Naive thymus-derived CD8-positive, alpha-beta T cell (primary cell): Measurements from ENCODE around the gene PLA2G12A. TPM values are rescaled to one million over a fixed set of nuclear protein-coding genes. Genes with fewer than 3 reads are reported as not detected.

Experiments used
- ATAC-seq, 2 donors: fragments of 150-1000 bp; cut with Tn5 transposase in 1 of 2; sonication (Bioruptor Pico), chemical (Tn5 transposase) in 1 of 2; 1 replicate in 1 of 2; 2 replicates in 1 of 2; pipeline ENCODE4 v1.10.0; 2021; ENCODE audit warnings: mild to moderate bottlenecking in 2 of 2, moderate library complexity in 2 of 2
- POLR2A ChIA-PET: fragments of 350-600 bp; sonication (Branson Sonifier 250); formaldehyde crosslinking; loops from one replicate; lab custom pipeline; 2021; ENCODE audit warnings: antibody characterized with exemption; lab: Charles Lee
- DNase-seq, 10 donors: peaks; one replicate each; pipeline versions ENCODE4 v3.0.0 to v3.0.0-alpha.2; 2020 to 2022
- H3K27ac Mint-ChIP-seq, 10 donors: one replicate each; pipeline ENCODE4 v1.8.0; 2020 to 2022; ENCODE audit warnings: mild to moderate bottlenecking in 10 of 10, mixed read lengths in 10 of 10, moderate library complexity in 4 of 10, inconsistent platforms in 1 of 10
- H3K27me3 Mint-ChIP-seq, 5 donors: one replicate each; pipeline ENCODE4 v1.8.0; 2021 to 2022; ENCODE audit warnings: mixed read lengths in 5 of 5
- H3K36me3 Mint-ChIP-seq, 3 donors: one replicate each; pipeline ENCODE4 v1.8.0; 2020 to 2022; ENCODE audit warnings: mixed read lengths in 3 of 3, mild to moderate bottlenecking in 2 of 3, inconsistent platforms in 1 of 3
- H3K4me1 Mint-ChIP-seq, 4 donors: one replicate each; pipeline ENCODE4 v1.8.0; 2021 to 2022; ENCODE audit warnings: mixed read lengths in 4 of 4
- H3K4me3 Mint-ChIP-seq, 10 donors: one replicate each; pipeline ENCODE4 v1.8.0; 2020 to 2022; ENCODE audit warnings: mild to moderate bottlenecking in 10 of 10, mixed read lengths in 10 of 10, moderate library complexity in 6 of 10, inconsistent platforms in 1 of 10
- H3K9me3 Mint-ChIP-seq, 9 donors: one replicate each; pipeline ENCODE4 v1.8.0; 2020 to 2022; ENCODE audit warnings: mixed read lengths in 9 of 9, mild to moderate bottlenecking in 3 of 9, inconsistent platforms in 1 of 9, moderate library complexity in 1 of 9
- polyA plus RNA-seq, 3 donors: library from polyadenylated mRNA; unstranded; fragments of 300-500 nt; fragmentation: Illumina TruSeq; gene quantifications; one replicate each; pipeline ENCODE4 v1.2.3, GENCODE V29; 2021
- total RNA-seq, 8 experiments: library from RNA in 2 of 8; stranded (reverse) in 2 of 8; gene quantifications; one replicate each; pipeline ENCODE4 v1.2.3 and lab custom pipeline; 2021 to 2026

PLA2G12A gene
- total and polyA plus RNA-seq, 5 experiments from 2014 or later, result 16.0 to 56.9 (median 51.6) TPM

DNA sequence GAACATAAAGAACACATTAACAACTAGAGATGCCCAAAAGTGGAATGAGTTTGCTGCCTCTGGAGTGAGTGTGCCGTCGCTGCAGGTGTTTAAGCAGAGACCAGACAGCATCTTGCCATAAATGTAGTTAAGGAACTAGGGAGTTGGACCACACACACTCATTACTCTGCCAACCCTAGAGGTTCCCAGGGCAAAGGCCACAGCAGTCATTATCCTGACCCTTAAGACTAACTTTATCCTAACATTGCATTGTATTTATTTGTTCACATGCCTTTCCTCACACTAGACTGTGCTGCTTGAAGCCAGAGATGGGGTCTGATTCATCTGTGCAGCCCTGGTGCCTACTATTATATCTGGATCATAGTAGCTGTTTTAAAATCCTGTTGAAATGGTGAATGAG is 16.9 kb upstream of the PLA2G12A start:
- DNase-seq (no peak), ATAC-seq (no peak)
- Mint-ChIP-seq H3K9me3 (no peaks in the 10 kb centered on the region), H3K4me3 (no peak overlapping the region), H3K4me1 (peaks cover 0 to 1% (median 0%) of the 10 kb centered on the region in 4 donors), H3K27ac (no peak overlapping the region), H3K36me3 (no peaks in the 10 kb centered on the region), H3K27me3 (peaks cover 0 to 3% (median 0%) of the 10 kb centered on the region in 5 donors)
- POLR2A ChIA-PET, result interaction anchor here (0.7 kb wide), 1 partner anchor 988 kb away, joined by 3 read pairs; no protein-coding TSS in a partner anchor

DNA sequence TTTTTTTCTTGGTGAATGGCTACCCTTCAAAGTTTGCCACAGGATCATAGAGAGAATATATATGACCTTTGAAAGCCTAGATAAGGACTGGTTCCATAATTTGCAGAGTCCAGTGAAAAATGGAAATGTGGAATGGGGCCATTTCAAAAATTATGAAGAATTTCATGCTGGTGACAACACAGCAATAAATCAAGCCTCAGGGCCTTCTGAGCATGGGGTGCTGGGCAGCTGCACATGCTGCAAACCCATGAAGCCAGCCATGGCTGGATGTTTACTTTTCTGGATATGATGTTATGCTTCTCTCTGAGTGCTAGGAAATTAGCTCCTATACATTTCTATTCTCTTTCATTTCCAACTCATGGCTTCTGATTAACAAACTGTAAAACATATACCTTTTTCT is 16.0 kb upstream of the PLA2G12A start:
- no peaks in the 10 kb centered on the region for H3K36me3 Mint-ChIP-seq
- no peak overlapping the region for H3K27ac Mint-ChIP-seq
- no peak for DNase-seq
- POLR2A ChIA-PET, result no interaction called here
- H3K4me1 Mint-ChIP-seq, result peaks cover 0 to 1% (median 0%) of the 10 kb centered on the region in 4 donors
- no peaks in the 10 kb centered on the region for H3K9me3 Mint-ChIP-seq
- no peak overlapping the region for H3K4me3 Mint-ChIP-seq
- peaks cover 0 to 3% (median 0%) of the 10 kb centered on the region in 5 donors for H3K27me3 Mint-ChIP-seq
- ATAC-seq, result no peak

- H3K27ac Mint-ChIP-seq, result no peak overlapping the region
- no peaks in the 10 kb centered on the region for H3K36me3 Mint-ChIP-seq
- no peak for DNase-seq
- H3K4me1 Mint-ChIP-seq, result peaks cover 0 to 1% (median 0%) of the 10 kb centered on the region in 4 donors
- H3K27me3 Mint-ChIP-seq, result peaks cover 0 to 12% (median 7%) of the 10 kb centered on the region in 5 donors
- H3K4me3 Mint-ChIP-seq, result no peak overlapping the region
- no peaks in the 10 kb centered on the region for H3K9me3 Mint-ChIP-seq
- POLR2A ChIA-PET, result no interaction called here
- ATAC-seq, result no peak
Observed at GRCh38 chr4:109739547-109739946, 9.7 kb upstream of the PLA2G12A start.

DNA sequence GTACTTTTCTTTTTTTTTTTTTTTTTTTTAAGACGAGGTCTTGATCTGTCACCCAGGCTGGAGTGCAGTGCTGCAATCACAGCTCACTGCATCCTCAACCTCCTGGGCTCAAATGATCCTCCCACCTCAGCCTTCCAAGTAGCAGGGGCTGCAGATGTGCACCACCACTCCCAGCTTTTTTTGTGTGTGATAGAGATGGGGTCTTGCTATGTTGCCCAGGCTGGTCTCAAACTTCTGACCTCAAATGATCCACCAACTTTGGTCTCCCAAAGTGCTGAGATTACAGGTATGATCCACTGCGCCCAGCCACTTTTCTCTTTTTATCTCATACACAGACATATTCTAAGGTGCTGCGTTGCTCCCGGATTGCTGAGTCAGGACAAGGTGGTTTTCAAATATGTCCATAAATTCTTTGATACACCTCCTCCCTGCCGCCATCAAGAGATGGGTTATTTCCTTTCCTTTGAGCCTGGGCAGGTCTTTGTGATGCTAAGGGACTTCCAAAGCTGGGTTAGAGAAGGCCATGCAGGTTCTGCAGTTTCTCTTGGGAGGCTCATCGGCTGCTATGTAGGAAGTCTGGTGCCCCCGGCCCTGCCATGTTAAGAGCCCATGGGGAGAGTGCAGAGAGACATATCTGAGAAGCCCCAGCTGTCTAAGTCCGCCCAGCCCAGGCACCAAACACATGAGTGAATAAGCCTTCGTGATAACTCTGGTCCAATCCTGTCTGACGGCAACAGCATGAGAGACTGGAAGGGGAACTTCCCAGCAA is 8.4 kb upstream of the PLA2G12A start:
- Mint-ChIP-seq H3K27me3 (peaks cover 0 to 12% (median 7%) of the 10 kb centered on the region in 5 donors), H3K4me3 (no peak overlapping the region), H3K9me3 (no peaks in the 10 kb centered on the region), H3K36me3 (no peaks in the 10 kb centered on the region), H3K27ac (no peak overlapping the region), H3K4me1 (peaks cover 0 to 1% (median 0%) of the 10 kb centered on the region in 4 donors)
- DNase-seq (no peak), ATAC-seq (no peak)
- POLR2A ChIA-PET, result no interaction called here

GRCh38 chr4:109735566-109736365 is 5.9 kb upstream of the PLA2G12A start:
- DNase-seq (no peak), ATAC-seq (no peak)
- H3K27me3 Mint-ChIP-seq, result peaks cover 0 to 12% (median 7%) of the 10 kb centered on the region in 5 donors
- POLR2A ChIA-PET, result no interaction called here
- no peaks in the 10 kb centered on the region for H3K36me3 Mint-ChIP-seq
- no peaks in the 10 kb centered on the region for H3K9me3 Mint-ChIP-seq
- no peak overlapping the region for H3K4me3 Mint-ChIP-seq
- H3K27ac Mint-ChIP-seq, result no peak overlapping the region
- peaks cover 0 to 1% (median 0%) of the 10 kb centered on the region in 4 donors for H3K4me1 Mint-ChIP-seq

DNA sequence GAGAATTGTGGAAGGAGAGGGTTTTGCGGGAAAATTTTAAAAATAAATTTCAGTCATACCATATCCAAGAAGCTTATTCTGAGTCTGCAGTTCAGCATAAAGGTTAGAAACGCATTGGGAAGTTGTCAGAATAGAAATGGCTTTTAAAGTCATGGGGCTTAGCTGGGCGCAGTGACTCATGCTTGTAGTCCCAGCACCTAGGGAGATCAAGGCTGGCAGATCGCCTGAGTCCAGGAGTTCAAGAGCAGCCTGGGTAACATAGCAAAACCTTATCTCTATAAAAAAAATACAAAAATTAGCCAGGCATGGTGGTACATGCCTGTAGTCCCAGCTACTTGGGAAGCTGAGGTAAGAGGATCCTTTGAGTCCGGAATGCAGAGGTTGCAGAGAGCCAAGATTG is 3.9 kb upstream of the PLA2G12A start:
- H3K27ac Mint-ChIP-seq, result no peak overlapping the region
- H3K4me3 Mint-ChIP-seq, result no peak overlapping the region
- no peak for DNase-seq
- peaks cover 0 to 8% (median 0%) of the 10 kb centered on the region in 5 donors for H3K27me3 Mint-ChIP-seq
- ATAC-seq, result no peak
- no peaks in the 10 kb centered on the region for H3K9me3 Mint-ChIP-seq
- POLR2A ChIA-PET, result no interaction called here
- H3K4me1 Mint-ChIP-seq, result peaks cover 4 to 12% (median 9%) of the 10 kb centered on the region in 4 donors
- no peaks in the 10 kb centered on the region for H3K36me3 Mint-ChIP-seq

DNA sequence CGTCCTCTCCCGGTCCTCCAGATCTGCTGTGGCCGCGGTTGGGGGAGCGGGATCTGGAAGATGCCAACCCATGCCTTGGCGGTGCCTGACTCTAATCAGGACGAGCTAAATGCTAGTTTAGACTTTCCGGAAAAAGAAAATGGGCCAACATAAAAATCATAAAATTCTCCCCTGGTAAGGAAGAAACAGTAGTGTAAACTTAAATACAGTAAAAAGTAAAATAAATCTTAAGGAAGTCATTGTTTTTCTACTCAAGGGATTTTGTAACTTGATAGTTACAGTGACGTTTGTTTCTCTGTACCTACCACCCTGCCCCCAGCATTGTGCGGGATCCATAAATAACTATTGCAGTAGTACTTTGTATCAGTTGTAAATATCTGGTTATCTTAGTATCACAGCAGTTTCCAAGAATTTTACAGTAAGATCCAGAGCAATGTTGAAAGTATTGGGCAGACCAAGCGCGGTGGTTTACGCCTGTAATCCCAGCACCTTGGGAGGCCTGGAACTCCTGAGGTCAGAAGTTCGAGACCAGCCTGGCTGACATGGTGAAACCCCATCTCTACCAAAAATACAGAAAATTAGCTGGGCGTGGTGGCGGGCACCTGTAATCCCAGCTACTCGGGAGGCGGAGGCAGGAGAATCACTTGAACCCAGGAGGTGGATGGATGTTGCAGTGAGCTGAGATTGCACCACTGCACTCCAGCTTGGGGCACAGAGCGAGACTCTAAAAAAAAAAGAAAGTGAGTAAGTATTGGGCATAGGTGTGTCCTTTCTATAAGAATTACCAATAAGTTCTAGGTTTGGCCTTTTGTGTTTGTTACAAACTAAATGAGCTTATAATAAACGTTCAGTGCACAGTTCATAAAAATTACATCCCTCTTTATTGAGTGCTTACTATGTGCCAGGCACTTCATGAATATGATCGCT is 1.0 kb upstream of the PLA2G12A start:
- H3K4me1 Mint-ChIP-seq, result peaks cover 18 to 35% (median 24%) of the 10 kb centered on the region in 4 donors
- H3K36me3 Mint-ChIP-seq, result peaks cover 0 to 11% (median 5%) of the 10 kb centered on the region in 3 donors
- no peaks in the 10 kb centered on the region for H3K9me3 Mint-ChIP-seq
- peak overlapping the region; percentile 80 to 90 (median 85) for H3K4me3 Mint-ChIP-seq
- peak overlapping the region; percentile 49 to 94 (median 86) for H3K27ac Mint-ChIP-seq
- POLR2A ChIA-PET, result interaction anchor here (0.5 to 2.5 kb wide), 12 partner anchors 12 to 297 kb away, joined by 3 to 11 read pairs (median 4); partner anchors contain the start of genes GAR1, MCUB and SEC24B
- ATAC-seq, result no peak
- H3K27me3 Mint-ChIP-seq, result no peaks in the 10 kb centered on the region
- DNase-seq, result no peak

DNA sequence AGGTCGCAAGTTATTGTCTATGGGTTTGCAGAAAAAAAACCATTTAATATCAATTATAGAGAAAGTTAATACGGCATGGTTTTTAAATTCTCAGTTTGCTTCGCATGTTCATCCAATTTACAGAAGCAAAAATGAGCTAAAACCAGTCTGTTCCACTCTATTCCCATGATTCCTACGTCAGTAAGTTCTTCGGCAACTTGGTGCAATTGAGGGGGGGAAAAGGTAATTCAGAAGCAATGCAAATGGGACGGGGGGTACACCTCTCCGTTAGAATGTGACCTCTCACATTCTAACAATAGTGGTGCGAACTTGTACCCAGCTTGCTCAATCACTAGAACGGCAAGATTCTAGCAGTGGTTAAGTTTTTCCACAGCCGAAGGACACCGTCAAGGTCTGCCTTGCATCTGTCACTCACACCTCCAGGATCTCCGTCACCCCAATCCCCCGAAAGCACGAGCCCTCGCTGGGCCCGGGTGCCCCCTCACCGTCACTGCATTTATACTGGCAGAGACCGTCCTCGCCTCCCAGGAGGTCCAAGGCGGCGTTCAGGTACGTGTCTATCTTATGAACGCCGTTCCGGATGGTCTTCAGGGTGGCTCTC is 653 bp downstream of the PLA2G12A start:
- H3K27me3 Mint-ChIP-seq, result no peaks in the 10 kb centered on the region
- H3K9me3 Mint-ChIP-seq, result no peaks in the 10 kb centered on the region
- H3K4me1 Mint-ChIP-seq, result peaks cover 19 to 44% (median 28%) of the 10 kb centered on the region in 4 donors
- ATAC-seq, result no peak
- peak overlapping the region; percentile 66 to 97 (median 93) for H3K27ac Mint-ChIP-seq
- peaks cover 0 to 20% (median 7%) of the 10 kb centered on the region in 3 donors for H3K36me3 Mint-ChIP-seq
- peak overlapping the region; percentile 82 to 97 (median 92) for H3K4me3 Mint-ChIP-seq
- DNase-seq, result peak in 2 of 10 donors; percentile 4 to 36
- POLR2A ChIA-PET, result interaction anchor here (0.5 to 2.5 kb wide), 9 partner anchors 14 to 1202 kb away, joined by 3 to 11 read pairs (median 4); partner anchors contain the start of genes GAR1 and MCUB

DNA sequence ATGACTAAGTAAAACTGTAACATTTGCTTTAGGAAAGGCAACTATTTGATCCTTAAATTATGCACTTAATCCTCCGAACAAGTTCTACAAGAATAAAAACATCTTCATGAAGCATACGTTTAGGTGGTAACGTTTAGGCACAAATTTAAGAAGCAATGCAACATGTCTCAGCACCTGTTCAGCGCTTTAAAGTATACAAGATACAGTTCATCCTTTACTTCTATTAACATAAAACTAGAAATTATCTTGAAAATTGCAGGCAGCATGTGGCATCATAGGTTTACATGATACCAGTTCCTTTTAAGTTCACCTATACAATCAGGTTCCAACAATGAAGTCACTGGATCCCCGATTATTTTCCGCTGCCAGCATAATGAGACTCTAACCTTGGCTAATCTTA is 1.5 kb downstream of the PLA2G12A start:
- DNase-seq, result no peak
- Mint-ChIP-seq H3K36me3 (peaks cover 0 to 25% (median 8%) of the 10 kb centered on the region in 3 donors), H3K9me3 (no peaks in the 10 kb centered on the region), H3K4me1 (peaks cover 21 to 44% (median 28%) of the 10 kb centered on the region in 4 donors), H3K27ac (peak overlapping the region in 3 of 10 donors; percentile 28 to 95 (median 60)), H3K4me3 (peak overlapping the region; percentile 82 to 97 (median 92)), H3K27me3 (no peaks in the 10 kb centered on the region)
- POLR2A ChIA-PET, result interaction anchor here (0.7 to 2.2 kb wide), 2 partner anchors 26 to 1201 kb away, joined by 7 to 11 read pairs; no protein-coding TSS in a partner anchor
- no peak for ATAC-seq

GRCh38 chr4:109723110-109723509 is 6.8 kb downstream of the PLA2G12A start:
- Mint-ChIP-seq H3K4me1 (peaks cover 12 to 48% (median 30%) of the 10 kb centered on the region in 4 donors), H3K9me3 (no peaks in the 10 kb centered on the region), H3K36me3 (peaks cover 0 to 37% (median 13%) of the 10 kb centered on the region in 3 donors), H3K27me3 (no peaks in the 10 kb centered on the region), H3K27ac (no peak overlapping the region), H3K4me3 (no peak overlapping the region)
- ATAC-seq (no peak), DNase-seq (no peak)
- POLR2A ChIA-PET, result no interaction called here

DNA sequence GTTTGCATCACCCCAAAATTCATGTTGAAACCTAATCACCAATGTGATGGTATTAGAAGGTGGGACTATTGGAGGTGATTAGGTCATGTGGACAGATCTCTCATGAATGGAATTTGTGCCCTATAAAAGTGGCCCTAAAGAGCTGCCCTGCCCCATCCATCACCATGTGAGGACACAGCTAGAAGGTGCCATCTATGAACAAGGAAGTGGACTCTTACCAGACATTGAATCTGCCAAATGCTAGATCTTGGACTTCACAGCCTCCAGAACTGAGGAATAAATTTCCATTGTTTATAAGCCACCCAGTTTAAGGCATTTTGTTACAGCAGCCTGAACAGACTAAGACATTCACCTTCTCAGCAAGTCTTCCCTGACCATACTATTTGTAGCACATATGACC is 7.5 kb downstream of the PLA2G12A start:
- Mint-ChIP-seq H3K36me3 (peaks cover 0 to 43% (median 15%) of the 10 kb centered on the region in 3 donors), H3K9me3 (no peaks in the 10 kb centered on the region), H3K4me1 (peaks cover 9 to 41% (median 26%) of the 10 kb centered on the region in 4 donors), H3K27ac (peak overlapping the region in 1 of 10 donors; percentile 39), H3K27me3 (no peaks in the 10 kb centered on the region), H3K4me3 (no peak overlapping the region)
- POLR2A ChIA-PET, result no interaction called here
- ATAC-seq (no peak), DNase-seq (no peak)
